DOHH2 (cell line): Measurements from ENCODE around the gene RAB6B.

ENCODE experiments used
- H3F3A ChIP-seq: fragments of 200-600 bp; sonication (generic), shearing (Covaris generic); 2 replicates; pipeline ENCODE4 v1.6.0; 2016; ENCODE audit warnings: antibody characterized with exemption, mild to moderate bottlenecking; ENCODE audit not compliant: control insufficient read depth, insufficient read depth
- H3K27ac ChIP-seq: fragments of 200-600 bp; sonication (generic); 2 replicates; pipeline ENCODE4 v1.5.1; 2014; ENCODE audit warnings: low read depth, mild to moderate bottlenecking, low read length, moderate library complexity
- H3K27me3 ChIP-seq: fragments of 200-600 bp; sonication (generic); 2 replicates; pipeline ENCODE4 v1.6.1; 2014; ENCODE audit warnings: mild to moderate bottlenecking, low read length, mixed read lengths; ENCODE audit not compliant: control insufficient read depth
- H3K36me3 ChIP-seq: fragments of 200-600 bp; sonication (generic); 2 replicates; pipeline ENCODE4 v1.6.1; 2014; ENCODE audit warnings: mild to moderate bottlenecking, low read length, moderate library complexity, mixed read lengths; ENCODE audit not compliant: control insufficient read depth
- H3K4me1 ChIP-seq: fragments of 200-600 bp; sonication (generic); 2 replicates; pipeline ENCODE4 v1.6.1; 2014; ENCODE audit warnings: mild to moderate bottlenecking, low read length, mixed read lengths; ENCODE audit not compliant: control insufficient read depth
- H3K4me2 ChIP-seq: fragments of 200-600 bp; sonication (generic); 2 replicates; pipeline ENCODE4 v1.6.0; 2014; ENCODE audit warnings: mild to moderate bottlenecking, low read length, moderate library complexity
- H3K4me3 ChIP-seq: fragments of 200-600 bp; sonication (generic); 2 replicates; pipeline ENCODE4 v1.5.1; 2014; ENCODE audit warnings: mild to moderate bottlenecking, low read length, mixed read lengths
- H3K79me2 ChIP-seq: fragments of 200-600 bp; sonication (generic); 2 replicates; pipeline ENCODE4 v1.6.1; 2014; ENCODE audit warnings: mild to moderate bottlenecking, low read length, mixed read lengths; ENCODE audit not compliant: control insufficient read depth
- H3K9me2 ChIP-seq: fragments of 200-600 bp; sonication (generic); replicated peaks from 2 replicates; pipeline ENCODE4 v1.6.1; 2014; ENCODE audit warnings: mild to moderate bottlenecking, low read length, mixed read lengths; ENCODE audit not compliant: control insufficient read depth
- H3K9me3 ChIP-seq: fragments of 200-600 bp; sonication (generic); 2 replicates; pipeline ENCODE4 v1.6.1; 2014; ENCODE audit warnings: antibody characterized with exemption, low read length, mixed read lengths; ENCODE audit not compliant: control insufficient read depth, insufficient read depth
- H4K20me1 ChIP-seq: fragments of 200-600 bp; sonication (generic); 2 replicates; pipeline ENCODE4 v1.6.0; 2014; ENCODE audit warnings: low read depth, mild to moderate bottlenecking, antibody characterized with exemption, low read length, moderate library complexity; ENCODE audit not compliant: control insufficient read depth, insufficient read depth
- EZH2phosphoT487 ChIP-seq: fragments of 200-600 bp; sonication (generic); IDR thresholded peaks from 2 replicates; pipeline ENCODE4 v1.6.1; 2017; ENCODE audit warnings: borderline replicate concordance, mild to moderate bottlenecking, antibody characterized with exemption, low read length, moderate library complexity, mixed read lengths
- TF ChIP-seq, protein P1 (sequence below): fragments of 200-600 bp; sonication (generic); IDR thresholded peaks from one replicate; pipeline ENCODE4 v1.5.1; 2014; ENCODE audit warnings: antibody characterized with exemption, mild to moderate bottlenecking, low read depth, low read length; ENCODE audit not compliant: poor library complexity, severe bottlenecking

RAB6B gene

DNA sequence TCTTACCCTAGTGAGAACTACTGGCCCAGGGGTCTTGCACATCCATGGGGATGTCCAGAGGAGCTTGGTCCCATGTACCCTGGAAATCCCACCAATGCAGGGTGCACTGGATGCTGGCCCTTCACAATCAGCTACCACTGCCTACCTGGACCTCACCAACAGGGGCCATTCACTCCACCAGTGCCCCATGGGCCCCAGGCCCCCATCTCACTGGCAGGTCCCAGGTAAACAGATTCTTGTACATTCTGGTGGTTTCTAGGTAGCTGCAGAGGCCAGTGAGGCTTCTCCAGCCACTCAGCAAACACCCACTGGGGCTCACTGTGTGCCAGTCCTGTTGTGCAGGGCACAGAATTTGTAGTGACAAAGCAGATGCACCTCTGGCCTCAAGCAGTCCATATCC, 24.9 kb downstream of the RAB6B start:
- Histone ChIP-seq H3K36me3 (no peaks in the 10 kb centered on the region), H4K20me1 (no peaks in the 10 kb centered on the region), H3K9me2 (no peaks in the 10 kb centered on the region), H3K27me3 (no peaks in the 10 kb centered on the region; the same call in 1 of the 2 replicates), H3K79me2 (no peaks in the 10 kb centered on the region), H3K4me3 (no peak overlapping the region), H3K27ac (no peak overlapping the region), H3K4me1 (no peaks in the 10 kb centered on the region), H3K9me3 (no peaks in the 10 kb centered on the region), H3F3A (no peaks in the 10 kb centered on the region), H3K4me2 (no peak overlapping the region)
- no peak for TF ChIP-seq EZH2phosphoT487
- TF ChIP-seq, protein P1, sequence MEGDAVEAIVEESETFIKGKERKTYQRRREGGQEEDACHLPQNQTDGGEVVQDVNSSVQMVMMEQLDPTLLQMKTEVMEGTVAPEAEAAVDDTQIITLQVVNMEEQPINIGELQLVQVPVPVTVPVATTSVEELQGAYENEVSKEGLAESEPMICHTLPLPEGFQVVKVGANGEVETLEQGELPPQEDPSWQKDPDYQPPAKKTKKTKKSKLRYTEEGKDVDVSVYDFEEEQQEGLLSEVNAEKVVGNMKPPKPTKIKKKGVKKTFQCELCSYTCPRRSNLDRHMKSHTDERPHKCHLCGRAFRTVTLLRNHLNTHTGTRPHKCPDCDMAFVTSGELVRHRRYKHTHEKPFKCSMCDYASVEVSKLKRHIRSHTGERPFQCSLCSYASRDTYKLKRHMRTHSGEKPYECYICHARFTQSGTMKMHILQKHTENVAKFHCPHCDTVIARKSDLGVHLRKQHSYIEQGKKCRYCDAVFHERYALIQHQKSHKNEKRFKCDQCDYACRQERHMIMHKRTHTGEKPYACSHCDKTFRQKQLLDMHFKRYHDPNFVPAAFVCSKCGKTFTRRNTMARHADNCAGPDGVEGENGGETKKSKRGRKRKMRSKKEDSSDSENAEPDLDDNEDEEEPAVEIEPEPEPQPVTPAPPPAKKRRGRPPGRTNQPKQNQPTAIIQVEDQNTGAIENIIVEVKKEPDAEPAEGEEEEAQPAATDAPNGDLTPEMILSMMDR = no peak

DNA sequence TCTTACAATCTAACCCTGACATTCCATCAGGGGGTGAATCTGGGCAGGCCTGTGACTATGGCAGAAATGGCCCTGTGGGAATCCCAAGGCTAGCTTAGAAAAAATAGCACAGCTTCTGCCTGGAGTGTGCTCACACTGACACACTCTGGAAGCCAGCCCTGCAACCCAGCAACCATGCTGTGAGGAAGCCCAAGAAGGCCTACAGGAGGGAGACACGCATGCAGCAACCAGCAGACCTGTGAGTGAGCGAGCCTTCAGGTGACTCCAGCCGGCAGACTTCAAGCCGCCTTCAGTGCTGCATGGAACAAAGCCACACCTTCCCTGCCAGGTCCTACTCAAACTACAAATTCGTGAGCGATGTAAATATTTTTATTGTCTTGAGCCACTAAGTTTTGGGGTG, 26.1 kb downstream of the RAB6B start:
- H3K36me3 ChIP-seq = no peaks in the 10 kb centered on the region
- H4K20me1 ChIP-seq = no peaks in the 10 kb centered on the region
- H3K4me1 ChIP-seq = no peaks in the 10 kb centered on the region
- H3K79me2 ChIP-seq = no peaks in the 10 kb centered on the region
- no peak overlapping the region for H3K4me3 ChIP-seq
- TF ChIP-seq EZH2phosphoT487 = no peak
- TF ChIP-seq, protein P1 = no peak
- H3K27me3 ChIP-seq = no peaks in the 10 kb centered on the region; the same call in 1 of the 2 replicates
- no peak overlapping the region for H3K27ac ChIP-seq
- no peak overlapping the region for H3K4me2 ChIP-seq
- H3F3A ChIP-seq = no peaks in the 10 kb centered on the region
- no peaks in the 10 kb centered on the region for H3K9me2 ChIP-seq
- H3K9me3 ChIP-seq = no peaks in the 10 kb centered on the region

DNA sequence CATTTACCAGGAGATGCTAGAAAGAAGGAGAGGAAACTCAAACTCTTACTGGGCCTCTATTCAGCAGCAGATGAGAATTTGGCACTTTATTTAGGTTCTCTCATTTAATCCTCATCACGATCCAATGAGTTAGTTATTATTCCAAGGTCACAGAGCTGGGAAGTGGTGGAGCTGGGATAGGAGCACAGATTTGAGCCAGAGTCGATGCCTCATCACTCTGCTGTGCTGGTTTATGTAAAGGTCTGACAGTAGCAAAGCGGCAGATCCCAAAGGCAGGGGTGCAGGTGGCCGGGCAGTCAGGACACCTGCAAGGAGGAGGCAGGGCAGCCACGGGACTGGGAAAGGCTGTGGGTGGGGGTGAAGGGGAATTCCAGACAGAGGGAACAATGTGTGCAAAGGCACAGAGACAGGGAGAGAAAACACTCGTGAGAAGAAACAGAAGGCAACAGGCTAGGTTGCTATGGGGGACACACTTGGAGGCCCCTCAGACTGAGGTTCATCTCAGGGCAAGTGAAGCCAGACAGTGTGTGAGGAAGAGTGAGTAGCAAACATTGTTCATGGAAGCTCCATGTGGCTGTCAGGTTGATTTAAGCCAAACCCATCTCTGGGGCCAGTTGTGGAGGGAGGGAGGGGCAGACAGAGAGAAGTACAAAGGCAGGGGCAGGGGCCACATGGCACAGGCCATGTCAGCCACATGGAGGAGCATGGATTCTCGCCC, 26.8 kb downstream of the RAB6B start:
- no peaks in the 10 kb centered on the region for H3K36me3 ChIP-seq
- H3K79me2 ChIP-seq = no peaks in the 10 kb centered on the region
- no peaks in the 10 kb centered on the region; the same call in 1 of the 2 replicates for H3K27me3 ChIP-seq
- no peaks in the 10 kb centered on the region for H3F3A ChIP-seq
- no peak overlapping the region for H3K27ac ChIP-seq
- H3K9me3 ChIP-seq = no peaks in the 10 kb centered on the region
- no peak overlapping the region for H3K4me3 ChIP-seq
- H3K4me2 ChIP-seq = no peak overlapping the region
- H4K20me1 ChIP-seq = no peaks in the 10 kb centered on the region
- H3K9me2 ChIP-seq = no peaks in the 10 kb centered on the region
- H3K4me1 ChIP-seq = no peaks in the 10 kb centered on the region
- TF ChIP-seq, protein P1 = no peak
- TF ChIP-seq EZH2phosphoT487 = no peak
